GM21423 (cell line): Measurements from ENCODE around the gene BET1L.
"Not testable (repeated sequence)": the region's sequence is repeated elsewhere in the genome, so short reads cannot be mapped to it uniquely, and the experiment has no call there.

ENCODE experiments used
- ATAC-seq: cut with Tn5 transposase; IDR thresholded peaks from one replicate; pipeline ENCODE4 v1.9.1; 2021; ENCODE audit warnings: mild to moderate bottlenecking, moderate library complexity; ENCODE audit not compliant: unreplicated experiment

BET1L gene

GRCh38 chr11:207208-207862, at the start of gene BET1L, which contains the start of gene RIC8A:
TSS of gene BET1L (minus strand) at chr11:207399. CDS start at chr11:207321, 78 bp downstream.
TSS of gene RIC8A (plus strand) at chr11:207708. CDS start at chr11:208855, 1,147 bp downstream.
- peak; percentile 65 for ATAC-seq

- no peak for ATAC-seq
Measured at GRCh38 chr11:255816-256215, 48.6 kb upstream of the BET1L start.

GRCh38 chr11:255176-255575, 48.0 kb upstream of the BET1L start:
- ATAC-seq = no peak

GRCh38 chr11:253886-254270, 46.7 kb upstream of the BET1L start:
- ATAC-seq = no peak

GRCh38 chr11:253160-253885, 46.1 kb upstream of the BET1L start:
- ATAC-seq = no peak

- no peak for ATAC-seq
Measured at GRCh38 chr11:252666-253065, 45.5 kb upstream of the BET1L start.

GRCh38 chr11:251550-251949, 44.4 kb upstream of the BET1L start:
- no peak for ATAC-seq

GRCh38 chr11:250740-251299, 43.6 kb upstream of the BET1L start:
- no peak for ATAC-seq

- no peak for ATAC-seq
Measured at GRCh38 chr11:250274-250673, 43.1 kb upstream of the BET1L start.

GRCh38 chr11:249062-249461, 41.9 kb upstream of the BET1L start:
- ATAC-seq = no peak

- no peak for ATAC-seq
Measured at GRCh38 chr11:244376-244775, 37.2 kb upstream of the BET1L start.

- ATAC-seq = no peak
Measured at GRCh38 chr11:241634-242033, 34.4 kb upstream of the BET1L start.

GRCh38 chr11:240315-240714, 33.1 kb upstream of the BET1L start:
- no peak for ATAC-seq

- not testable (repeated sequence) for ATAC-seq
Measured at GRCh38 chr11:238346-238745, 31.1 kb upstream of the BET1L start.

GRCh38 chr11:236774-237767, 29.9 kb upstream of the BET1L start, which contains the start of gene PSMD13:
TSS of gene PSMD13 (plus strand) at chr11:236976. CDS start at chr11:237050, 74 bp downstream.
- peak; percentile 85 for ATAC-seq

GRCh38 chr11:235997-236773, 29.0 kb upstream of the BET1L start, which contains the start of gene SIRT3:
TSS of gene SIRT3 (minus strand) at chr11:236342. CDS start at chr11:236328, 14 bp downstream.
- peak; percentile 72 for ATAC-seq

GRCh38 chr11:235609-235996, 28.4 kb upstream of the BET1L start:
- peak; percentile 8 for ATAC-seq

GRCh38 chr11:235180-235579, 28.0 kb upstream of the BET1L start:
- ATAC-seq = no peak

- ATAC-seq = no peak
Measured at GRCh38 chr11:232783-233565, 25.8 kb upstream of the BET1L start.
